GM19240 (cell line): Measurements from ENCODE around the gene DCP2.
"Not testable (repeated sequence)": the region's sequence is repeated elsewhere in the genome, so short reads cannot be mapped to it uniquely, and the experiment has no call there.

Source experiments
- DNase-seq: peaks from one replicate; pipeline ENCODE4 v3.0.0; 2011; ENCODE audit warnings: low spot score; ENCODE audit not compliant: insufficient read length

Gene DCP2

GRCh38 chr5:112976432-112977309 lies at the start of gene DCP2:
TSS of gene DCP2 (plus strand) at chr5:112976798. CDS start at chr5:112976934, 136 bp downstream.
- peak; percentile 79 for DNase-seq

GRCh38 chr5:112929336-112930081 lies 47.1 kb upstream of the DCP2 start:
- no peak for DNase-seq

GRCh38 chr5:112930082-112930344 lies 46.6 kb upstream of the DCP2 start:
- no peak for DNase-seq

- DNase-seq: no peak
Observed at GRCh38 chr5:112931473-112931872, 45.1 kb upstream of the DCP2 start.

GRCh38 chr5:112933105-112933504 lies 43.5 kb upstream of the DCP2 start:
- no peak for DNase-seq

GRCh38 chr5:112933651-112934365 lies 42.8 kb upstream of the DCP2 start:
- no peak for DNase-seq

GRCh38 chr5:112934366-112934663 lies 42.3 kb upstream of the DCP2 start:
- DNase-seq: no peak

GRCh38 chr5:112935675-112936074 lies 40.9 kb upstream of the DCP2 start:
- DNase-seq: no peak

- no peak for DNase-seq
Observed at GRCh38 chr5:112938286-112938685, 38.3 kb upstream of the DCP2 start.

- no peak for DNase-seq
Observed at GRCh38 chr5:112940670-112941069, 35.9 kb upstream of the DCP2 start.

GRCh38 chr5:112948458-112948857 lies 28.1 kb upstream of the DCP2 start:
- no peak for DNase-seq

GRCh38 chr5:112951124-112951702 lies 25.4 kb upstream of the DCP2 start:
- DNase-seq: no peak

GRCh38 chr5:112956606-112957005 lies 20.0 kb upstream of the DCP2 start:
- no peak for DNase-seq

- no peak for DNase-seq
Observed at GRCh38 chr5:112957036-112957808, 19.4 kb upstream of the DCP2 start.

GRCh38 chr5:112958093-112959088 lies 18.2 kb upstream of the DCP2 start:
- DNase-seq: peak; percentile 34

GRCh38 chr5:112959872-112960271 lies 16.7 kb upstream of the DCP2 start:
- not testable (repeated sequence) for DNase-seq

- DNase-seq: no peak
Observed at GRCh38 chr5:112960315-112960714, 16.3 kb upstream of the DCP2 start.

- DNase-seq: no peak
Observed at GRCh38 chr5:112960863-112961504, 15.6 kb upstream of the DCP2 start.

- DNase-seq: not testable (repeated sequence)
Observed at GRCh38 chr5:112963374-112963733, 13.2 kb upstream of the DCP2 start.
